Kidney (tissue), 14 donors: Measurements from ENCODE around the gene NFKBIZ. TPM values are rescaled to one million over a fixed set of nuclear protein-coding genes. Genes with fewer than 3 reads are reported as not detected.
"Not testable (repeated sequence)": the region's sequence is repeated elsewhere in the genome, so short reads cannot be mapped to it uniquely, and the experiment has no call there.

Experiments
- DNase-seq, 5 donors: peaks; one replicate each; pipeline ENCODE4 v3.0.0-alpha.2; 2013 to 2020
- FAIRE-seq: peaks from 2 replicates; lab custom pipeline; 2012; peaks lifted over from hg19 to GRCh38; lab: Jason Lieb, UNC
- H3K27ac ChIP-seq, 2 donors: one replicate each; pipeline ENCODE4 v1.7.0; 2013; ENCODE audit warnings: low read depth in 2 of 2, low read length in 2 of 2, inconsistent platforms in 1 of 2
- H3K27me3 ChIP-seq: one replicate; pipeline ENCODE4 v1.7.1; 2013; ENCODE audit warnings: low read length, inconsistent platforms; ENCODE audit not compliant: control insufficient read depth, insufficient read depth
- H3K36me3 ChIP-seq, 3 donors: one replicate each; pipeline versions ENCODE4 v1.7.0 to v1.7.1; 2013; ENCODE audit warnings: low read length in 3 of 3, control low read depth in 1 of 3, inconsistent platforms in 1 of 3; ENCODE audit not compliant: insufficient read depth in 3 of 3, control insufficient read depth in 2 of 3
- H3K4me1 ChIP-seq, 3 donors: one replicate each; pipeline versions ENCODE4 v1.7.0 to v1.7.1; 2013; ENCODE audit warnings: low read length in 3 of 3, inconsistent platforms in 1 of 3, low read depth in 1 of 3; ENCODE audit not compliant: control insufficient read depth in 2 of 3, insufficient read depth in 2 of 3
- H3K4me3 ChIP-seq, 3 donors: one replicate each; pipeline versions ENCODE4 v1.7.0 to v1.8.1; 2013; ENCODE audit warnings: low read length in 3 of 3, control low read depth in 1 of 3, inconsistent platforms in 1 of 3
- H3K9ac ChIP-seq, 3 donors: one replicate each; pipeline versions ENCODE4 v1.7.0 to v1.7.1; 2013; ENCODE audit warnings: low read length in 3 of 3, control low read depth in 1 of 3, inconsistent platforms in 1 of 3
- H3K9me3 ChIP-seq, 3 donors: one replicate each; pipeline versions ENCODE4 v1.7.0 to v1.7.1; 2013; ENCODE audit warnings: low read length in 3 of 3, control low read depth in 1 of 3, inconsistent platforms in 1 of 3; ENCODE audit not compliant: control insufficient read depth in 2 of 3, insufficient read depth in 1 of 3
- CTCF ChIP-seq: IDR thresholded peaks from 3 replicates; pipeline ENCODE4 v1.5.1; 2012; ENCODE audit warnings: mild to moderate bottlenecking, moderate library complexity, borderline replicate concordance; ENCODE audit not compliant: insufficient read depth; ENCODE audit errors: extremely low read depth
- intact Hi-C: fragments of 100-400 bp; cut with DNase I; formaldehyde crosslinking; loops from one replicate; pipeline ENCODE4 v1.11.1; 2022
- polyA plus RNA-seq: library from polyadenylated mRNA; stranded (reverse); fragments of 350-450 nt; fragmentation: Illumina TruSeq; extraction: RNeasy Lipid Tissue Mini Kit (QIAGEN cat#74804); gene quantifications from one replicate; pipeline ENCODE4 v1.2.3, GENCODE V29; 2014; ENCODE audit warnings: low read depth, low replicate concordance; ENCODE audit not compliant: insufficient read depth
- total RNA-seq: library from RNA; stranded (reverse); fragmentation: NEBNext Ultra II Directional; extraction: Animal tissue kit (Norgen Biotek cat#: 25700); gene quantifications from one replicate; pipeline ENCODE4 v1.2.1, GENCODE V29; 2021
- donor health status: control.
- donor health status: control.
- donor health status: control.
- donor health status: control.
- donor health status: control.
- donor health status: DM: yes; HTN: yes; CAD: no.
- donor health status: Normal renal cell carcinoma (clear cell type).

The NFKBIZ gene
- total and polyA plus RNA-seq, 2 donors from 2014 or later: 6.7 to 196 TPM

- no peak overlapping the region for H3K27ac ChIP-seq
- no peaks in the 10 kb centered on the region for H3K27me3 ChIP-seq
- no peaks in the 10 kb centered on the region for H3K36me3 ChIP-seq
- H3K4me1 ChIP-seq: no peaks in the 10 kb centered on the region
- H3K4me3 ChIP-seq: no peak overlapping the region
- FAIRE-seq (no peak), DNase-seq (peak in 1 of 5 donors; percentile 3)
- intact Hi-C loops: no loop called here
- no peak for TF ChIP-seq CTCF
- H3K9me3 ChIP-seq: no peaks in the 10 kb centered on the region
- H3K9ac ChIP-seq: no peak overlapping the region
Measured at GRCh38 chr3:101900736-101901135, 51.4 kb downstream of the NFKBIZ start.

- H3K9me3 ChIP-seq: no peaks in the 10 kb centered on the region
- no peaks in the 10 kb centered on the region for H3K4me1 ChIP-seq
- intact Hi-C loops: no loop called here
- DNase-seq: no peak
- FAIRE-seq: no peak
- TF ChIP-seq CTCF: no peak
- no peaks in the 10 kb centered on the region for H3K27me3 ChIP-seq
- H3K9ac ChIP-seq: no peak overlapping the region
- H3K36me3 ChIP-seq: no peaks in the 10 kb centered on the region
- H3K27ac ChIP-seq: no peak overlapping the region
- H3K4me3 ChIP-seq: no peak overlapping the region
Measured at GRCh38 chr3:101902041-101902440, 52.7 kb downstream of the NFKBIZ start.

GRCh38 chr3:101903451-101903871 lies 54.1 kb downstream of the NFKBIZ start:
- Histone ChIP-seq H3K36me3 (no peaks in the 10 kb centered on the region), H3K9ac (no peak overlapping the region), H3K27me3 (no peaks in the 10 kb centered on the region), H3K27ac (no peak overlapping the region), H3K9me3 (no peaks in the 10 kb centered on the region), H3K4me1 (no peaks in the 10 kb centered on the region), H3K4me3 (no peak overlapping the region)
- intact Hi-C loops: no loop called here
- FAIRE-seq: no peak
- TF ChIP-seq CTCF: no peak
- no peak for DNase-seq

- H3K27me3 ChIP-seq, DNase-seq, H3K4me1 ChIP-seq, H3K27ac ChIP-seq, H3K9me3 ChIP-seq, FAIRE-seq, intact Hi-C loops, H3K36me3 ChIP-seq, H3K9ac ChIP-seq, H3K4me3 ChIP-seq: not testable (repeated sequence)
Measured at GRCh38 chr3:101905573-101905972, 56.3 kb downstream of the NFKBIZ start.

Other genes starting within 250 kb of the NFKBIZ start
- 14.1 TPM for gene ZBTB11, start 172.4 kb upstream of the NFKBIZ start, total RNA-seq
- 4.7 TPM for gene ZBTB11, start 172.4 kb upstream of the NFKBIZ start, polyA plus RNA-seq
- 844 TPM for gene RPL24, start 162.8 kb upstream of the NFKBIZ start, total RNA-seq
- 1,595 TPM for gene RPL24, start 162.8 kb upstream of the NFKBIZ start, polyA plus RNA-seq
- 7.5 TPM for gene CEP97, start 124.9 kb upstream of the NFKBIZ start, total RNA-seq
- 1.7 TPM for gene CEP97, start 124.9 kb upstream of the NFKBIZ start, polyA plus RNA-seq
- 13.3 TPM for gene NXPE3, start 70.3 kb upstream of the NFKBIZ start, total RNA-seq
- 4.9 TPM for gene NXPE3, start 70.3 kb upstream of the NFKBIZ start, polyA plus RNA-seq